A549 (cell line): ENCODE results near the gene RGS6. TPM values are rescaled to one million over a fixed set of nuclear protein-coding genes. Genes with fewer than 3 reads are reported as not detected.

Source experiments
- ATAC-seq, 2 experiments: fragments of 200-7000 bp in 1 of 2; fragments of >200 bp in 1 of 2; cut with Nextera tagmentation in 1 of 2; cut with Tn5 transposase in 1 of 2; 3 replicates each; pipeline versions ENCODE4 v1.8.0 to v1.9.1; 2018 to 2020; ENCODE audit warnings: mild to moderate bottlenecking in 1 of 2, moderate library complexity in 1 of 2
- CTCF ChIA-PET: fragments of 300-600 bp; sonication (Branson Sonifier 250); formaldehyde crosslinking; extraction: SDS; loops from one replicate; lab custom pipeline; 2021; ENCODE audit warnings: antibody characterized with exemption, inconsistent platforms; lab: Yijun Ruan, JAX
- POLR2A ChIA-PET: fragments of 350-600 bp; formaldehyde crosslinking; extraction: SDS; loops from one replicate; lab custom pipeline; 2021; ENCODE audit warnings: antibody characterized with exemption, inconsistent platforms; lab: Yijun Ruan, JAX
- DNase-seq, 2 experiments: peaks; one replicate each; pipeline versions ENCODE4 v3.0.0 to v3.0.0-alpha.2; 2011 to 2016; ENCODE audit warnings: low read depth in 1 of 2, low spot score in 1 of 2
- FAIRE-seq: peaks from 2 replicates; lab custom pipeline; 2011; peaks lifted over from hg19 to GRCh38; lab: Jason Lieb, UNC
- H3K27ac ChIP-seq, 2 experiments: fragments of >200 bp; sonication (Bioruptor Twin); formaldehyde crosslinking; 3 replicates each; pipeline ENCODE4 v1.5.1; 2016 to 2017
- H3K4me1 ChIP-seq: fragments of >200 bp; sonication (Bioruptor Twin); formaldehyde crosslinking; 3 replicates; pipeline ENCODE4 v1.6.1; 2016
- H3K4me2 ChIP-seq: fragments of >200 bp; sonication (Bioruptor Twin); formaldehyde crosslinking; 3 replicates; pipeline ENCODE4 v1.6.1; 2016
- H3K4me3 ChIP-seq: fragments of >200 bp; sonication (Bioruptor Twin); formaldehyde crosslinking; 3 replicates; pipeline ENCODE4 v1.5.1; 2016
- H3K9me3 ChIP-seq: fragments of >200 bp; sonication (Bioruptor Twin); formaldehyde crosslinking; 3 replicates; pipeline ENCODE4 v1.6.1; 2016
- ESRRA ChIP-seq: fragments of 150-350 bp; IDR thresholded peaks from 2 replicates; pipeline ENCODE4 v1.6.1; 2014; ENCODE audit warnings: mild to moderate bottlenecking, low read length, borderline replicate concordance
- FOSB ChIP-seq: fragments of 250-450 bp; sonication (Bioruptor Pico); IDR thresholded peaks from 2 replicates; pipeline ENCODE4 v1.5.0; 2020; ENCODE audit warnings: mild to moderate bottlenecking, moderate library complexity
- FOSL2 ChIP-seq, 2 experiments: fragments of 450-650 bp in 1 of 2; fragments of >200 bp in 1 of 2; sonication (Bioruptor Twin) in 1 of 2; formaldehyde crosslinking; IDR thresholded peaks; 2 replicates each; pipeline versions ENCODE4 v1.5.0 to v1.6.1; 2016 to 2020; ENCODE audit warnings: mild to moderate bottlenecking in 1 of 2, moderate library complexity in 1 of 2
- HEYL ChIP-seq: fragments of 250-450 bp; sonication (Bioruptor Pico); IDR thresholded peaks from 2 replicates; pipeline ENCODE4 v1.8.0; 2021; ENCODE audit warnings: mild to moderate bottlenecking, moderate library complexity
- JUN ChIP-seq, 2 experiments: fragments of >200 bp; sonication (Bioruptor Twin); formaldehyde crosslinking; IDR thresholded peaks; 2 replicates in 1 of 2; 3 replicates in 1 of 2; pipeline ENCODE4 v1.6.1; 2016 to 2017
- NFE2L2 ChIP-seq: fragments of 150-350 bp; conservative IDR thresholded peaks from 2 replicates; pipeline ENCODE4 v1.6.1; 2014; ENCODE audit warnings: low read length
- NR3C1 ChIP-seq: fragments of >200 bp; sonication (Bioruptor Twin); formaldehyde crosslinking; IDR thresholded peaks from 3 replicates; pipeline ENCODE4 v1.6.1; 2017
- POLR2AphosphoS2 ChIP-seq: conservative IDR thresholded peaks from 2 replicates; pipeline ENCODE4 v1.6.1; 2012; ENCODE audit warnings: low read length, improper control_type of control experiment, inconsistent platforms
- RCOR1 ChIP-seq: fragments of 150-350 bp; IDR thresholded peaks from 2 replicates; pipeline ENCODE4 v1.6.1; 2014; ENCODE audit warnings: antibody characterized with exemption, low read length, low read depth
- RNF2 ChIP-seq: fragments of 200-600 bp; sonication (generic); IDR thresholded peaks from 2 replicates; pipeline ENCODE4 v1.6.1; 2016; ENCODE audit warnings: low read depth, mild to moderate bottlenecking, antibody characterized with exemption, moderate library complexity, borderline replicate concordance
- SMC3 ChIP-seq: fragments of >200 bp; sonication (Bioruptor Twin); formaldehyde crosslinking; IDR thresholded peaks from 3 replicates; pipeline ENCODE4 v1.6.1; 2018; ENCODE audit warnings: inconsistent platforms
- ZNF302 ChIP-seq: fragments of 250-450 bp; sonication (Bioruptor Pico); IDR thresholded peaks from 2 replicates; pipeline ENCODE4 v1.9.0; 2021; ENCODE audit warnings: inconsistent platforms, mild to moderate bottlenecking, moderate library complexity
- WGBS: methylation state at CpG from one replicate; pipeline ENCODE4 v1.1.6; 2017; ENCODE audit errors: missing lambda C conversion rate; 5-methylcytosine and 5-hydroxymethylcytosine counted together
- polyA plus RNA-seq, 4 experiments: library from polyadenylated mRNA; depleted of rRNA in 3 of 4; stranded (reverse); fragments of >200 nt; fragmentation: RNase III in 1 of 4; extraction: RNeasy Plus Mini Kit Qiagen cat#74134 plus additional on column Dnase treatment in 1 of 4; gene quantifications; 2 replicates in 3 of 4; 3 replicates in 1 of 4; pipeline ENCODE4 v1.2.3, GENCODE V29; 2011 to 2017
- TF ChIP-seq, protein P1 (sequence below): IDR thresholded peaks from 2 replicates; pipeline ENCODE4 v1.6.1; 2012
- TF ChIP-seq, protein P2 (sequence below): fragments of 250-450 bp; sonication (Bioruptor Pico); IDR thresholded peaks from 2 replicates; pipeline ENCODE4 v1.5.0; 2020; ENCODE audit warnings: low read depth, mild to moderate bottlenecking, moderate library complexity
- TF ChIP-seq, protein P3 (sequence below): fragments of 450-650 bp; IDR thresholded peaks from 2 replicates; pipeline ENCODE4 v1.6.1; 2014; ENCODE audit warnings: antibody characterized with exemption
- TF ChIP-seq, protein P4 (sequence below): fragments of 150-350 bp; IDR thresholded peaks from 2 replicates; pipeline ENCODE4 v1.6.1; 2014; ENCODE audit warnings: low read depth, mild to moderate bottlenecking, low read length
- TF ChIP-seq, protein P5 (sequence below): fragments of 200-600 bp; sonication (generic); IDR thresholded peaks from 2 replicates; pipeline ENCODE4 v1.6.1; 2016; ENCODE audit warnings: antibody characterized with exemption, mild to moderate bottlenecking, moderate library complexity
- TF ChIP-seq, protein P6 (sequence below): IDR thresholded peaks from 2 replicates; pipeline ENCODE4 v1.6.1; 2012; ENCODE audit warnings: low read depth, borderline replicate concordance

The RGS6 gene
- polyA plus RNA-seq, 2 of the 4 experiments (the other 2 are of a cell fraction) = not detected

DNA sequence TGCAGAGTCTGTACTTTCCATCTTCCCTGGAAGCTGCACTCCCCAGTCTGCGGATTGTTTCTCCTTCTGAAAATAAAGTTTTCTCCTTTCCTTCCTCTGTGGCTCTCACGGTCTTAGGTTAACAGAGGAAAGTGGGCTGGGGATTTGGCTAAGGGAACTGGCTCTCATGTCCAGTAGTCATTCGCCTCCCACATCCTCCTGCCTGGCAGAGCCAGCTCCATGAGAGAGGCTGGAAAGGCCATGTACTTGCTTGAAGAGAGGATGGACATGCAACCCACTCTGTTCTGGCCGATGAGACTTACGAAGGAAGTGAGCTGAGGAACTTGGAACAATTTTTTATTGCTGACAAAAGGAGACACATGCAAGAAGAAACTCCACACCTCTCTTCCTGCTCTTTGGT is 18.9 kb upstream of the RGS6 start:
- DNase-seq = no peak
- POLR2A ChIA-PET = no interaction called here
- H3K4me2 ChIP-seq = no peak overlapping the region
- H3K27ac ChIP-seq = no peak overlapping the region
- ATAC-seq = 0 out of 6 replicates have a peak, but pooled peaks of 1 of the 2 experiments have one; percentile 34
- no peak overlapping the region for H3K4me3 ChIP-seq
- no peaks in the 10 kb centered on the region for H3K9me3 ChIP-seq
- CTCF ChIA-PET = interaction anchor here (0.6 kb wide), 1 partner anchor 8 kb away, joined by 3 read pairs; no protein-coding TSS in a partner anchor
- H3K4me1 ChIP-seq = no peaks in the 10 kb centered on the region
- TF ChIP-seq NR3C1 = no peak
- TF ChIP-seq, all 56 proteins: peak for 0
- WGBS = 8% methylated on average over 5 of the region's 5 CpGs
- FAIRE-seq = no peak

DNA sequence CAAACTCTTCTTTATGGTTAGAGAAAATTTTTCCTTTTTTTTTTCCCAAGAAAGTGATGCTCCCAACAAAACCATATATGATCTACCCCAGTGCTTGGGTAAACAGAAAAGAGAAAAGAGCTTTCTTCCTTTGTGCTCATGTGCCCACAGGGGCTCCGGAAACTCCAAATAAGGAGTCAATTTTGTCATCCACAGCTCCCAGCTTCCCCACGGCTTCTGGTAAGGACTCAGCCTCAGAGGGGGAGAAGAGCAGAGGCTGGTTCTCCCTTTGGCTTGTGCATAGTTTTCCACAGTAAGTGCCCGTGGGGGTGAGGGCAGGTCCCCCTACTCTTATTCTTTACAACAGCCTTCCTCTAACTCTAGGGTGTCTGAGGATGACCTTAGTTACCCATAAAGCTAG is 13.3 kb upstream of the RGS6 start:
- ATAC-seq (no peak), FAIRE-seq (no peak), DNase-seq (no peak)
- WGBS = 9% methylated on average over 3 of the region's 3 CpGs
- POLR2A ChIA-PET = no interaction called here
- no peaks in the 10 kb centered on the region for H3K4me1 ChIP-seq
- no peak overlapping the region for H3K27ac ChIP-seq
- no peak for TF ChIP-seq ZNF302 (CRISPR knock-in tag)
- no peak for TF ChIP-seq FOSB (CRISPR knock-in tag)
- TF ChIP-seq, protein P1, sequence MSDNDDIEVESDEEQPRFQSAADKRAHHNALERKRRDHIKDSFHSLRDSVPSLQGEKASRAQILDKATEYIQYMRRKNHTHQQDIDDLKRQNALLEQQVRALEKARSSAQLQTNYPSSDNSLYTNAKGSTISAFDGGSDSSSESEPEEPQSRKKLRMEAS = no peak
- TF ChIP-seq, protein P2, sequence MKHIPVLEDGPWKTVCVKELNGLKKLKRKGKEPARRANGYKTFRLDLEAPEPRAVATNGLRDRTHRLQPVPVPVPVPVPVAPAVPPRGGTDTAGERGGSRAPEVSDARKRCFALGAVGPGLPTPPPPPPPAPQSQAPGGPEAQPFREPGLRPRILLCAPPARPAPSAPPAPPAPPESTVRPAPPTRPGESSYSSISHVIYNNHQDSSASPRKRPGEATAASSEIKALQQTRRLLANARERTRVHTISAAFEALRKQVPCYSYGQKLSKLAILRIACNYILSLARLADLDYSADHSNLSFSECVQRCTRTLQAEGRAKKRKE (CRISPR knock-in tag) = no peak
- TF ChIP-seq ESRRA = no peak
- no peak for TF ChIP-seq FOSL2 (IDR thresholded peaks at IDR 0.05)
- no peak for TF ChIP-seq FOSL2 (CRISPR knock-in tag; IDR thresholded peaks at IDR 0.05)
- no peak for TF ChIP-seq JUN (IDR thresholded peaks at IDR 0.05)
- no peak for TF ChIP-seq POLR2AphosphoS2
- TF ChIP-seq, protein P3, sequence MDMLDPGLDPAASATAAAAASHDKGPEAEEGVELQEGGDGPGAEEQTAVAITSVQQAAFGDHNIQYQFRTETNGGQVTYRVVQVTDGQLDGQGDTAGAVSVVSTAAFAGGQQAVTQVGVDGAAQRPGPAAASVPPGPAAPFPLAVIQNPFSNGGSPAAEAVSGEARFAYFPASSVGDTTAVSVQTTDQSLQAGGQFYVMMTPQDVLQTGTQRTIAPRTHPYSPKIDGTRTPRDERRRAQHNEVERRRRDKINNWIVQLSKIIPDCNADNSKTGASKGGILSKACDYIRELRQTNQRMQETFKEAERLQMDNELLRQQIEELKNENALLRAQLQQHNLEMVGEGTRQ = no peak
- TF ChIP-seq, protein P4, sequence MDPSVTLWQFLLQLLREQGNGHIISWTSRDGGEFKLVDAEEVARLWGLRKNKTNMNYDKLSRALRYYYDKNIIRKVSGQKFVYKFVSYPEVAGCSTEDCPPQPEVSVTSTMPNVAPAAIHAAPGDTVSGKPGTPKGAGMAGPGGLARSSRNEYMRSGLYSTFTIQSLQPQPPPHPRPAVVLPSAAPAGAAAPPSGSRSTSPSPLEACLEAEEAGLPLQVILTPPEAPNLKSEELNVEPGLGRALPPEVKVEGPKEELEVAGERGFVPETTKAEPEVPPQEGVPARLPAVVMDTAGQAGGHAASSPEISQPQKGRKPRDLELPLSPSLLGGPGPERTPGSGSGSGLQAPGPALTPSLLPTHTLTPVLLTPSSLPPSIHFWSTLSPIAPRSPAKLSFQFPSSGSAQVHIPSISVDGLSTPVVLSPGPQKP = no peak
- CTCF ChIA-PET = no interaction called here
- H3K4me3 ChIP-seq = no peak overlapping the region
- no peak overlapping the region for H3K4me2 ChIP-seq
- H3K9me3 ChIP-seq = no peaks in the 10 kb centered on the region

DNA sequence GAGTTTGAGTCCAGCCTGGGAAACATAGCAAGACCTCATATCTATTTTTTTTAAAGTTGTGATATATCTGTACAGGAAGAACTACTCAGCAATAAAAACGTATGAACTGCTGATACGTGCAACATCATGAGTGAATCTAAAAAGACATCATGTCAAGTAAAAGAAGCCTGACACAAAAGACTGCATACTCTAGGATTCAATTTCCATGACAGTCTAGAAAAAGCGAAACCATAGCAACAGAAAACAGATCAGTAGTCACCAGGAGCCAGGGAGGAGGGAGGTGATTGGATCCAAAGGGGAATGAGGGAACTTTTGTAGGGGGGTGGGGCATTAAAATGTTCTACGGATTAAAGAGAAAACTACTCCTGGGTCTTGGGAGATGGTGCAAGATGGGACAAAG is 8.7 kb upstream of the RGS6 start:
- ATAC-seq (no peak), DNase-seq (no peak), FAIRE-seq (no peak)
- Histone ChIP-seq H3K27ac (no peak overlapping the region), H3K4me1 (no peaks in the 10 kb centered on the region), H3K9me3 (no peaks in the 10 kb centered on the region), H3K4me3 (no peak overlapping the region), H3K4me2 (no peak overlapping the region)
- POLR2A ChIA-PET = no interaction called here
- CTCF ChIA-PET = interaction anchor here (0.6 to 1.8 kb wide), 2 partner anchors 9 to 497 kb away, joined by 3 to 4 read pairs; partner anchors contain the start of gene RGS6
- TF ChIP-seq, protein P5, sequence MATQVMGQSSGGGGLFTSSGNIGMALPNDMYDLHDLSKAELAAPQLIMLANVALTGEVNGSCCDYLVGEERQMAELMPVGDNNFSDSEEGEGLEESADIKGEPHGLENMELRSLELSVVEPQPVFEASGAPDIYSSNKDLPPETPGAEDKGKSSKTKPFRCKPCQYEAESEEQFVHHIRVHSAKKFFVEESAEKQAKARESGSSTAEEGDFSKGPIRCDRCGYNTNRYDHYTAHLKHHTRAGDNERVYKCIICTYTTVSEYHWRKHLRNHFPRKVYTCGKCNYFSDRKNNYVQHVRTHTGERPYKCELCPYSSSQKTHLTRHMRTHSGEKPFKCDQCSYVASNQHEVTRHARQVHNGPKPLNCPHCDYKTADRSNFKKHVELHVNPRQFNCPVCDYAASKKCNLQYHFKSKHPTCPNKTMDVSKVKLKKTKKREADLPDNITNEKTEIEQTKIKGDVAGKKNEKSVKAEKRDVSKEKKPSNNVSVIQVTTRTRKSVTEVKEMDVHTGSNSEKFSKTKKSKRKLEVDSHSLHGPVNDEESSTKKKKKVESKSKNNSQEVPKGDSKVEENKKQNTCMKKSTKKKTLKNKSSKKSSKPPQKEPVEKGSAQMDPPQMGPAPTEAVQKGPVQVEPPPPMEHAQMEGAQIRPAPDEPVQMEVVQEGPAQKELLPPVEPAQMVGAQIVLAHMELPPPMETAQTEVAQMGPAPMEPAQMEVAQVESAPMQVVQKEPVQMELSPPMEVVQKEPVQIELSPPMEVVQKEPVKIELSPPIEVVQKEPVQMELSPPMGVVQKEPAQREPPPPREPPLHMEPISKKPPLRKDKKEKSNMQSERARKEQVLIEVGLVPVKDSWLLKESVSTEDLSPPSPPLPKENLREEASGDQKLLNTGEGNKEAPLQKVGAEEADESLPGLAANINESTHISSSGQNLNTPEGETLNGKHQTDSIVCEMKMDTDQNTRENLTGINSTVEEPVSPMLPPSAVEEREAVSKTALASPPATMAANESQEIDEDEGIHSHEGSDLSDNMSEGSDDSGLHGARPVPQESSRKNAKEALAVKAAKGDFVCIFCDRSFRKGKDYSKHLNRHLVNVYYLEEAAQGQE = no peak
- TF ChIP-seq, protein P6, sequence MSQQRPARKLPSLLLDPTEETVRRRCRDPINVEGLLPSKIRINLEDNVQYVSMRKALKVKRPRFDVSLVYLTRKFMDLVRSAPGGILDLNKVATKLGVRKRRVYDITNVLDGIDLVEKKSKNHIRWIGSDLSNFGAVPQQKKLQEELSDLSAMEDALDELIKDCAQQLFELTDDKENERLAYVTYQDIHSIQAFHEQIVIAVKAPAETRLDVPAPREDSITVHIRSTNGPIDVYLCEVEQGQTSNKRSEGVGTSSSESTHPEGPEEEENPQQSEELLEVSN = no peak
- TF ChIP-seq HEYL (CRISPR knock-in tag) = no peak
- no peak for TF ChIP-seq NFE2L2
- TF ChIP-seq, protein P2 (CRISPR knock-in tag) = no peak
- TF ChIP-seq RNF2 = no peak
- no peak for TF ChIP-seq RCOR1
- no peak for TF ChIP-seq SMC3
- 19% methylated on average over 4 of the region's 4 CpGs for WGBS
